Rectal smooth muscle tissue (tissue), 1 donor: Measurements from ENCODE around the gene ANKRD13A.
"Not testable (repeated sequence)": the region's sequence is repeated elsewhere in the genome, so short reads cannot be mapped to it uniquely, and the experiment has no call there.

ENCODE experiments used
- H3K27ac ChIP-seq: one replicate; pipeline ENCODE4 v1.7.0; 2013; ENCODE audit warnings: low read depth, low read length, inconsistent platforms
- H3K27me3 ChIP-seq: one replicate; pipeline ENCODE4 v1.7.0; 2013; ENCODE audit warnings: low read length; ENCODE audit not compliant: control insufficient read depth, insufficient read depth
- H3K36me3 ChIP-seq: one replicate; pipeline ENCODE4 v1.7.0; 2013; ENCODE audit warnings: low read length; ENCODE audit not compliant: control insufficient read depth, insufficient read depth
- H3K4me1 ChIP-seq: one replicate; pipeline ENCODE4 v1.7.0; 2013; ENCODE audit warnings: low read length; ENCODE audit not compliant: control insufficient read depth, insufficient read depth
- H3K4me3 ChIP-seq: one replicate; pipeline ENCODE4 v1.7.0; 2013; ENCODE audit warnings: low read length
- H3K9ac ChIP-seq: one replicate; pipeline ENCODE4 v1.7.0; 2013; ENCODE audit warnings: low read length

Gene ANKRD13A

DNA sequence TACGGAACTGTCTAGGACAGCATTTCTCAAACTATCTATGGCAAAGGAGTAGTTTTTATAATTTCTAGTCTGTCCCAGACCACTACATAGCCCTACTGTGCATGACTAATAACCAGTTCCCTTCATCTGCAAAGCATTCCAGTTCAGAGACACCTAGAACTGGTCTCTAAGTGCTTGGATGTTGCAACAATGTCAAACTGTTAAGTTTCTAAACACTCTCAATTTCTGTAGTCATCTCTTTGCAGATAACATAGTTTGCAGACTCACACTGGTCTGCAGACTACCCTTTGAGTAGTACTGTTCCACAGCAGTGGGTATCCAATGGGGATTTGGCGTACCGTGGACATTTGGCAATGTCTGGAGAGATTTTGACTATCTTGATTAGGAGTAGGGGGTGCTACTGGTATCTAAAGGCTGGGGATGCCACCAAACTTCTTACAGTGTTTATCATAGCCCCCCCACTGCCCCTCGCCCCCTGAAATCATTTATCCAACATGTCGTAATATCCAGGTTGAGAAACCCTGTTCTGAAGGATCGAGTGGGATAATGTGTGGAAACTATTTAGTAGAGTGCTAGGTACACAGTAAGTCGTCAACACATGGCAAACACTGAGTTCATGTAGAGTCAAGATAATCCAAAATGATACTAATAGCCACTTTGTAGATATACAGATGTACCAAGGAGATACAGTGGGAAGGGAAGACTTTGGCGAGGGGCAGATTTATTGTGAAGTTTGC lies 47.4 kb downstream of the ANKRD13A start:
- H3K4me3 ChIP-seq: no peak overlapping the region
- H3K27me3 ChIP-seq: no peaks in the 10 kb centered on the region
- H3K36me3 ChIP-seq: no peaks in the 10 kb centered on the region
- peaks cover 4% of the 10 kb centered on the region for H3K4me1 ChIP-seq
- H3K27ac ChIP-seq: no peak overlapping the region
- no peak overlapping the region for H3K9ac ChIP-seq

DNA sequence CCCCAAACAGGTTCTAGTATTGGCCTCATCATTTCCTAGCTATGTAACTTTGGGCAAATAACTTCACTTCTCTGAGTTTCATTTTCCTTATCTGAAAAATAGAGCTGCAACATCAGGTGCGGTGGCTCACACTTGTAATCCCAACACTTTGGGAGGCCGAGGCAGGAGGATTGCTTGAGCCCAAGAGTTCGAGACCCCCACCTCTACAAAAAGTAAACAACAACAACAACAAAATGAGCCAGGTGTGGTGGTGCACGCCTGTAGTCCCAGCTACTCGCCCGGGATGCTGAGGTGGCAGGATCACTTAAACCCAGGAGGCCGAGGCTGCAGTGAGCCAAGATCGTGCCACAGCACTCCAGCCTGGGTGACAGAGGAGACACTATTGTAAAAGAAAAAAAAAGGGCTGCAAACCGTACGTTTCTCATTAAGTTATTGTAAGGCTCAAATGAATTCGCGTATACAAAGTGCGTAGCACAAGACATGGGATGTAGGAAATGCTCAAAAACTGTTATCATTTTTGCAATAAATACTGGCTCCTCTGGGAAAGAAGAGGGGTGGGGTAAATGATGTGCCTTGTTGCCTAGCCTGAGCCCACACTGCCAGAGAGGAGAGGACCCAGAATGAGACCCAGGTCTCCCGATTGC lies 48.2 kb downstream of the ANKRD13A start:
- Histone ChIP-seq H3K27me3 (no peaks in the 10 kb centered on the region), H3K4me3 (peak overlapping the region; percentile 83), H3K36me3 (no peaks in the 10 kb centered on the region), H3K27ac (no peak overlapping the region), H3K9ac (peak overlapping the region; percentile 22), H3K4me1 (peaks cover 4% of the 10 kb centered on the region)

DNA sequence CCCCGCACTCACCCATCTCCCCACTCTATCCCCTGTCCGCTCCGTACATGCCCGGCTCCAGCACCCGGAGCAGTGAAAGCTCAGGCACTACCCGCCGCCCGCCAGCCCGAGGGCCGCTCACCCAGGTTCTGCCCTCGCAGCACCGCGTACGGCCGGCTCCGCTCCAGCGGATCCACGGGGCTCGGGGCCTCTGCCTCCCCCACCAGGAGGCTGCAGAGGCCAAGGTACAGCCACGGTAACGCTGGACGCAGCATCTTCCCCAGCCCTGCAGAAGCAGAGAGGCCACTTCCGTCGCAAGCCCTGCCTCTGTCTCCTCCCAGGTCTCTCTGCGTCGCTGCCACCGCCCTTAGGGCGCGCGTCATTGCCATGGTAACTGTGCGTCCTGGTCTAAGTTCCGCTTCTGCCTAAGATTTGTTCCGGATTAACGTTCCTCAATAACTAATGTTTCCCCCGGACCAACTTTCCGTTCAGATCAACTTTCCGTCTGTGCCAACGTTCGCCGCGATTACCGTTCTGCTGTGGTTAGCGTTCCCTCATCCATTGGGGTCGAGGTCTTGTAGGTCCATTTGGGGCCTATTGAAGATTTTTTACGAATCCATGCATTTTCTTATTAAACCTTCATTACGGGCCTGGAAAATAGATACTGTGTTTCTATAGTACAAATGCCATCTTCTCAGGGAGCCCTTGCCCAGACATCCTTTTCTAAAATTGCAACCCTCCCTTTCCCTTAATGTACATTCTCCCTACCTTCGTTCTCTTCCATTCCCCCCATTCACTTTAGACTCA lies 49.2 kb downstream of the ANKRD13A start, which contains the start of gene C12orf76:
TSS of gene C12orf76 (minus strand) at position 281 of the 786 bp plus-strand sequence. CDS start at position 254, 27 bp downstream.
- Histone ChIP-seq H3K4me3 (peak within 1 kb of the TSS; percentile 83), H3K9ac (peak within 1 kb of the TSS; percentile 22), H3K27ac (peak within 1 kb of the TSS; percentile 44), H3K27me3 (no peaks in the 10 kb centered on the region), H3K36me3 (no peaks in the 10 kb centered on the region), H3K4me1 (peaks cover 4% of the 10 kb centered on the region)

DNA sequence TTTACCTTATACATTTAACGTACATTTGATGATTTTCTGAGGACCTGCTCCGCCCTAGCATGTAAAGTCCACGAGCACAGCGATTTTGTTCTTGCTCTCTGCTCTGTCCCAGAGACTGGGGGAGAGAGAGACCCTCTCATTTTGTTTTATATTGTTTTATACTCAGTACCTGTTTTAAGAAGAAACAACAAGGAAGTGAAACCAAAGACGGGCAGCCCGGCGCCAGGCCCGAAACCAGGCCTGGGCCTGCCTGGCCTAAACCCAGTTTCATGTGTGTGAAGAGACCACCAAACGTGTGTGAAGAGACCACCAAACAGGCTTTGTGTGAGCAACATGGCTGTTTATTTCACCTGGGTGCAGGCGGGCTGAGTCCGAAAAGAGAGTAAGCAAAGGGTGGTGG lies 49.8 kb downstream of the ANKRD13A start:
- H3K27me3 ChIP-seq, H3K36me3 ChIP-seq, H3K9ac ChIP-seq, H3K4me1 ChIP-seq: not testable (repeated sequence)
- Histone ChIP-seq H3K27ac (peak overlapping the region; percentile 12), H3K4me3 (peak overlapping the region; percentile 83)

DNA sequence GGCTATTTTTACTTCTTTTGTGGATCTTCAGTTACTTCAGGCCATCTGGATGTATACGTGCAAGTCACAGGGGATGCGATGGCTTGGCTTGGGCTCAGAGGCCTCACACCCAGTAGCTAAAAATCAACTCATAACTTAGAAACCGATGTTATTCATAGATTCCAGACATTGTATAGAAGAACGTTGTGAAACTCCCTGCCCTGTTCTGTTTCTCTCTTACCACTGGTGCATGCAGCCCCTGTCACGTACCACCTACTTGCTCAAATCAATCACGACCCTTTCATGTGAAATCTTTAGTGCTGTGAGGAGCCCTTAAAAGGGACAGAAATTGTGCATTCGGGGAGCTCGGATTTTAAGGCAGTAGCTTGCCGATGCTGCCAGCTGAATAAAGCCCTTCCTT lies 50.4 kb downstream of the ANKRD13A start:
- H3K36me3 ChIP-seq, H3K9ac ChIP-seq, H3K4me1 ChIP-seq, H3K27ac ChIP-seq, H3K4me3 ChIP-seq, H3K27me3 ChIP-seq: not testable (repeated sequence)

DNA sequence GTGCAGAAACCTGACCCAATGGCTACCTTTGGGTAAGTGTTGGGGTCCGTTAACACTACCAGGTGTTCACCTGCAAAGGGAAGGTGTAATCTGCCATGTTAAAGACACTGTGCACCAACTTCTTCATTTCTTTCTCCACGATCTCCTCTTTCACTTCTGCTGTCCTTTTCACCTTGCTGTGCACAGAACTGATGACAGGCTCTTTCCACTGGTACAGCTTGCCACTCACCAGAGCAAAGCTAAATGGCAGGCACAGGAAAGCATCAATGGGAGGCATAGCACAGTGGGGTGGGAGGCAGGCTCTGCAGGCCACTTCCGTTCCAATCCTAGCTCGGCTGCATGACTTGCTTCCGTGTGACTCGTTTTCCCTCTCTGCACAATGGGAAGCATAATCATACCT lies 51.7 kb downstream of the ANKRD13A start:
- peaks cover 4% of the 10 kb centered on the region for H3K4me1 ChIP-seq
- no peak overlapping the region for H3K9ac ChIP-seq
- H3K27me3 ChIP-seq: no peaks in the 10 kb centered on the region
- H3K36me3 ChIP-seq: no peaks in the 10 kb centered on the region
- H3K4me3 ChIP-seq: no peak overlapping the region
- no peak overlapping the region for H3K27ac ChIP-seq

DNA sequence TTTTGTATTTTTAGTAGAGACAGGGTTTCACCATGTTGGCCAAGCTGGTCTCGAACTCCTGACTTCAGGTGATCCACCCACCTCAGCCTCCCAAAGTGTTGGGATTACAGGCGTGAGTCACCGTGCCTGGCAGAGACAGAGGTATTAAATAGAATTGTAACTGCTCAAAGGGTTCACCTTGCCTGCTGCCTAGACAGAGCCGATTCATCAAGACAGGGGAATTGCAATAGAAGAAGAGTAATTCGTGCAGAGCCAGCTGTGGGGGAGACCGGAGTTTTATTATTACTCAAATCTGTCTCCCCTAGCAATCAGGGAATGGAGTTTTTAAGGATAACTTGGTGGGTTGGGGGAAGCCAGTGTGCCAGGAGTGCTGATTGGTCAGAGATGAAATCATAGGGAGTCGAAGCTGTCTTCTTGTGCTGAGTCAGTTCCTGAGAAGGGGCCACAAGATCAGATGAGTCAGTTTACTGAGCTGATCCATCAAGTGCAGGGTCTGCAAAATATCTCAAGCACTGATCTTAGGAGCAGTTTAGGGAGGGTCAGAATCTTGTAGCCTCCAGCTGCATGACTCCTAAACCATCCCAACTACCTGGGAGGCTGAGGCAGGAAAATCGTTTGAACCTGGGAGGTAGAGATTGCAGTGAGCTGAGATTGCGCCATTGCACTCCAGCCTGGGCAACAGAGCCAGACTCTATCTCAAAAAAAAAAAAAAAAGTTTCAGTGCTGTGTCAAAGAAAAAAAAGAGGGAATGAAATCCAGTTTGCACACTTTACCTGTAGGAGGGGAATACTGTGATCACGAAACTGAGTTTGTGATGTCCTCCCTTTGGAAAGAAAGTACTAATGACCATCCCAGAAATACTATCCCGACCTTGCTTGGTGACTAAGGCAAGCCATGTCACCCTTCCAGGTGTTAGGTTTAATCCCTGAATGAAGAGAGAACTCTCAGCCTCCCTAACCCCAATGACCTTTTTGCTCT lies 56.4 kb downstream of the ANKRD13A start:
- not testable (repeated sequence) for H3K36me3 ChIP-seq, H3K27ac ChIP-seq, H3K27me3 ChIP-seq, H3K4me3 ChIP-seq, H3K9ac ChIP-seq, H3K4me1 ChIP-seq

DNA sequence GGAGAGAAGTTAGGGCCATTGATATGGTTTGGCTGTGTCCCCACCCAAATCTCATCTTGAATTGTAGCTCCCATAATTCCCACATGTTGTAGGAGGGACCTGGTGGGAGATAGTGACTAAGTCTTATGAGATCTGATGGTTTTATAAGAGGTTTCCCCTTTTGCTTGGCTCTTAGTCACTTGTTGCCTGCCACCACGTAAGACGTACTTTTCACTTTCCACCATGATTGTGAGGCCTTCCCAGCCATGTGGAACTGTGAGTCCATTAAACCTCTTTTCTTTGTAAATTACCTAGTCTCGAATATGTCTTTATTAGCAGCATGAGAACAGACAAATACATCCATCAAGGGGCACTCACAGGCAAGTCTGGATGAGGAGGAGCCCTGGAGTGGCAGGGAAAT lies 57.4 kb downstream of the ANKRD13A start:
- not testable (repeated sequence) for H3K27me3 ChIP-seq, H3K36me3 ChIP-seq, H3K9ac ChIP-seq, H3K4me3 ChIP-seq, H3K27ac ChIP-seq, H3K4me1 ChIP-seq

DNA sequence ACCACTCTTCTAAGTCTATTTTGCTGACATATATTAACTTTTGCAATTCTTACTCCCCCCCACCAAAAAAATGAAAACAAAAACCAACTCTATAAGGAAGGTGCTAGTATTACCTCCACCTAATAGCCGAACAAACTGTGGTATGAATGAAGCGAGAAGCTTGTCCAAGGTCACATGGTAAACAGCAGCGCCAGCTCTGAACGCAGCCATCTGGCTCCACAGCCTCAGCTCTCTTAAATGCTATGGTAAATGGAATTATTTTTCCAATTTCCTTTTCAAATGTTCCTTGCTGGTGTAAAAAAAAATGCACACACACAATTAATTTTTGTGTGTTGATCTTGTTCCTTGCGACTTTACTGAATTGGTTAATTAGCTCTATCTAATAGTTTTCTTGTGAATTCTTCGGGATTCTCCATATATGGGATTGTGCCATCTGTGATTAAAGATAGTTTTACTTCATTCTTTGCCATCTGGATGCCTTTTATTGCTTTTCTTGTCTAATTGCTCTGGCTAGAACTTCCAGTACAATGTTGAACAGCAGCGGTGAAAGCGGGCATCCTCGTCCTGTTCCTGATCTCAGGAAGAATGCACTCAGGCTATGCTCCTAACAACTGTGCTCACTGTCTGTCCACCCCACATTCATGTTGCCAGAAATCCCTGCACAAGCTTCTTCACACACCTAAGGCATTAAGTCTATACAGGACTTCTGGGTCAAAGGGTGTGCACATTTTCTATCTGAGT lies 59.8 kb downstream of the ANKRD13A start:
- Histone ChIP-seq H3K27ac (no peak overlapping the region), H3K4me1 (no peaks in the 10 kb centered on the region), H3K36me3 (no peaks in the 10 kb centered on the region), H3K9ac (no peak overlapping the region), H3K4me3 (no peak overlapping the region), H3K27me3 (no peaks in the 10 kb centered on the region)

DNA sequence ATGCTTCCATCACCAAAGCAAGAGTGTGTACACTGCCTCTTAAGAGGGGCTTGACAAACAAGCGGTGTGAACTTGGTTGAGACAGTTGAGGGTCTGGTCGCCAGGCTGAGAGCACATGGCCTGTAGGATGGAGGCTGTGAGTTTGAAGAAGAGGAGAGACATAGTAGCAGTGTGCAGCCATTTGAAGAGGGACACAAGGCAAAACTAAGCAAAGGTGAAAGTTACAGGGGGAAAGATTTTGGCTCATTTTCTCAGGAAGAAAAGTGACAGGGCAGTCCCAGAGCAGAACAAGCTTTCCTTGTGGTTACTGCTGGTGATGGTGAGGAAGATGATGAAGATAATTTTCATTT lies 60.4 kb downstream of the ANKRD13A start:
- Histone ChIP-seq H3K4me1 (no peaks in the 10 kb centered on the region), H3K4me3 (no peak overlapping the region), H3K36me3 (no peaks in the 10 kb centered on the region), H3K9ac (no peak overlapping the region), H3K27me3 (no peaks in the 10 kb centered on the region), H3K27ac (peak overlapping the region; percentile 24)

DNA sequence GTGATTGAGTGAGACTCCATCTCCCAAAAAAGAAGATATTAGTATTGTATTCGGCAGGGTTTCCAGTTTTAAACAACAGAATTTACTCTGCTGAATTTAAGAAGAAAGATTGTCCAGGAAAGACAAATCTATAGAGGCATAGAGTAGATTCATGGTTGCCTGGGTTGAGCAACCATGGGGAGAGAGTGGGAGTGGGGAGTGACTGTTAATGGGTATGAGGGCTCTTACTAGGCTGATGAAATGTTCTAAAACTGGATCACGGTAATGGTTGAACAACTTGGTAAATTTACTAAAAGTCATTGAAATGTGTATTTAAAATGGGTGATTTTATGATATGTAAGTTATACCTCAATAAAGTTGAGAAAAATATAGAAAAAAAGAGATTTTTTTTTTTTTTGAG lies 63.0 kb downstream of the ANKRD13A start:
- Histone ChIP-seq H3K27me3 (no peaks in the 10 kb centered on the region), H3K27ac (no peak overlapping the region), H3K36me3 (no peaks in the 10 kb centered on the region), H3K4me3 (no peak overlapping the region), H3K4me1 (no peaks in the 10 kb centered on the region), H3K9ac (no peak overlapping the region)
